ENCODE results near the gene NDUFA6. TPM values are rescaled to one million over a fixed set of nuclear protein-coding genes. Genes with fewer than 3 reads are reported as not detected.

The NDUFA6 gene
- polyA plus RNA-seq, 2 of the 4 experiments (the other 2 are of a cell fraction), result 79.1 to 99.0 TPM

DNA sequence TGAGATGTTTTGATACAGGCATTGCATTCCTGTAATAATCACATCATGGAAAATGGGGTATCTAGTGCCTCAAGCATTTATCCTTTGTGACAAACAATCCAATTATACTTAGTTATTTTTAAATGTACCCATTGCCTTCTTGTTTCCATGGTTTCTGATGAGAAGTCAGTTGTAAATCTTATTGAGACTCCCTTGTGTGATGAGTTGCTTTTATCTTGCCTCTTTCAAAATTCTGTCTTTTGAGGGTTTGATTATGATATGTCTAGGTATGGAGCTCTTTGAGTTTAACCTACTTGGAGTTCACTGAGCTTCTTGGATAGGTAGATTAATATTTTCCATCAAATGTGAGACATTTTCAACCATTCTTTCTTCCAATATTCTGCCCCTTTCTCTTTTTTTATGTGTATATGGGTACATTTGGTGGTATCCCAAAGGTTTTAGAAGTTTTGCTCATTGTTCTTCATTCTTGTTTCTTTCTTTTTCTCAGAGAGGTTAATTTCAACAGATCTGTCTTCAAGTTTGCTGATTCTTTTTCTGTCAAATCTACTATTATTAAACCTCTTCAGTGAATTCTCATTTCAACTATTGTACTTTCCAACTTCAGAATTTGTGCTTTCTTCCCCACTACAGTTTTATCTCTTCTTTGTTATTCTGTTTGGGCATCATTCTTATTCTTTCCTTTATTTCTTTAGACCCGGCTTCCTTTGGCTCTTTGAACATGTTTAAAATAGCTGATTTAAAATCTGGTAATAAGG, 33.6 kb downstream of the NDUFA6 start:
- no peak for TF ChIP-seq ZNF302 (CRISPR knock-in tag; IDR thresholded peaks at IDR 0.05)
- TF ChIP-seq KDM1A (IDR thresholded peaks at IDR 0.05; ENCODE audit: low read depth), result no peak
- TF ChIP-seq CBX2 (IDR thresholded peaks at IDR 0.05; ENCODE audit: borderline replicate concordance, low read depth), result no peak
- no peak for TF ChIP-seq HOXA7 (CRISPR knock-in tag; IDR thresholded peaks at IDR 0.05)
- TF ChIP-seq, protein P1, sequence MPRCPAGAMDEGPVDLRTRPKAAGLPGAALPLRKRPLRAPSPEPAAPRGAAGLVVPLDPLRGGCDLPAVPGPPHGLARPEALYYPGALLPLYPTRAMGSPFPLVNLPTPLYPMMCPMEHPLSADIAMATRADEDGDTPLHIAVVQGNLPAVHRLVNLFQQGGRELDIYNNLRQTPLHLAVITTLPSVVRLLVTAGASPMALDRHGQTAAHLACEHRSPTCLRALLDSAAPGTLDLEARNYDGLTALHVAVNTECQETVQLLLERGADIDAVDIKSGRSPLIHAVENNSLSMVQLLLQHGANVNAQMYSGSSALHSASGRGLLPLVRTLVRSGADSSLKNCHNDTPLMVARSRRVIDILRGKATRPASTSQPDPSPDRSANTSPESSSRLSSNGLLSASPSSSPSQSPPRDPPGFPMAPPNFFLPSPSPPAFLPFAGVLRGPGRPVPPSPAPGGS (IDR thresholded peaks at IDR 0.05), result no peak
- no peak for TF ChIP-seq KDM5A (IDR thresholded peaks at IDR 0.05)
- no peaks in the 10 kb centered on the region for H3K4me1 ChIP-seq
- no peak overlapping the region for H3K4me2 ChIP-seq
- no peak overlapping the region for H3K27ac ChIP-seq
- POLR2A ChIA-PET, result no interaction called here
- FAIRE-seq (no peak), DNase-seq (ENCODE audit: low read depth in 1 of 2, low spot score in 1 of 2) (no peak), ATAC-seq (no peak)
- CTCF ChIA-PET, result no interaction called here
- 100% methylated on average over 1 of the region's 1 CpG for WGBS (ENCODE audit: missing lambda C conversion rate)
- H3K9me3 ChIP-seq, result peaks cover 18% of the 10 kb centered on the region; the same call in 1 of the 3 replicates
- H3K4me3 ChIP-seq, result no peak overlapping the region

DNA sequence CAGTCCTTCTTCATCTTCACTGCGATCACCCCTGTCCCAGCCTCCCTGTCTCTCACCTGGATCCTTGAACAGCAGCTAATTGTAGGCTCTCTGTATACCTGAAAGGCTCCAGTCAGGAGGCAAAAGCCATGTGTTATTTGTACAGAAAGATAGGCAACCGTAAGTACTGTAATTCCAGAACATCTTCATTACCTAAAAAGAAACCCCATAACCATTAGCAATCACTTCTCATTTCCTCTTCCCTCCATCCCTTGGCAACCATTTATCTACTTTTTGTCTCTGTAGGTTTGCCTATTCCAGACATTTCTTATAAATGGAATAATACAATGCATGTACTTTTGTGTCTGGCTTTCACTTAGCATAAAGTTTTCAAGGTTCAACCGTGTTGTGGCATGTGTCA, 37.8 kb downstream of the NDUFA6 start:
- CTCF ChIA-PET, result no interaction called here
- DNase-seq (ENCODE audit: low read depth in 1 of 2, low spot score in 1 of 2) (no peak), ATAC-seq (no peak), FAIRE-seq (no peak)
- no peak overlapping the region for H3K4me3 ChIP-seq
- TF ChIP-seq ZC3H11A (IDR thresholded peaks at IDR 0.05), result no peak
- TF ChIP-seq ESRRA (IDR thresholded peaks at IDR 0.05; ENCODE audit: borderline replicate concordance, low read length), result no peak
- TF ChIP-seq, protein P2, sequence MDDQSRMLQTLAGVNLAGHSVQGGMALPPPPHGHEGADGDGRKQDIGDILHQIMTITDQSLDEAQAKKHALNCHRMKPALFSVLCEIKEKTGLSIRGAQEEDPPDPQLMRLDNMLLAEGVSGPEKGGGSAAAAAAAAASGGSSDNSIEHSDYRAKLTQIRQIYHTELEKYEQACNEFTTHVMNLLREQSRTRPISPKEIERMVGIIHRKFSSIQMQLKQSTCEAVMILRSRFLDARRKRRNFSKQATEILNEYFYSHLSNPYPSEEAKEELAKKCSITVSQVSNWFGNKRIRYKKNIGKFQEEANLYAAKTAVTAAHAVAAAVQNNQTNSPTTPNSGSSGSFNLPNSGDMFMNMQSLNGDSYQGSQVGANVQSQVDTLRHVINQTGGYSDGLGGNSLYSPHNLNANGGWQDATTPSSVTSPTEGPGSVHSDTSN (IDR thresholded peaks at IDR 0.05), result no peak
- TF ChIP-seq, protein P3, sequence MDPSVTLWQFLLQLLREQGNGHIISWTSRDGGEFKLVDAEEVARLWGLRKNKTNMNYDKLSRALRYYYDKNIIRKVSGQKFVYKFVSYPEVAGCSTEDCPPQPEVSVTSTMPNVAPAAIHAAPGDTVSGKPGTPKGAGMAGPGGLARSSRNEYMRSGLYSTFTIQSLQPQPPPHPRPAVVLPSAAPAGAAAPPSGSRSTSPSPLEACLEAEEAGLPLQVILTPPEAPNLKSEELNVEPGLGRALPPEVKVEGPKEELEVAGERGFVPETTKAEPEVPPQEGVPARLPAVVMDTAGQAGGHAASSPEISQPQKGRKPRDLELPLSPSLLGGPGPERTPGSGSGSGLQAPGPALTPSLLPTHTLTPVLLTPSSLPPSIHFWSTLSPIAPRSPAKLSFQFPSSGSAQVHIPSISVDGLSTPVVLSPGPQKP (IDR thresholded peaks at IDR 0.05; ENCODE audit: low read depth, low read length), result no peak
- no peak for TF ChIP-seq HDAC2 (IDR thresholded peaks at IDR 0.05)
- H3K9me3 ChIP-seq, result peaks cover 13% of the 10 kb centered on the region; the same call in 1 of the 3 replicates
- POLR2A ChIA-PET, result no interaction called here
- H3K4me1 ChIP-seq, result no peaks in the 10 kb centered on the region
- no peak overlapping the region for H3K4me2 ChIP-seq
- H3K27ac ChIP-seq, result no peak overlapping the region
- 82% methylated on average over 3 of the region's 3 CpGs for WGBS (ENCODE audit: missing lambda C conversion rate)

DNA sequence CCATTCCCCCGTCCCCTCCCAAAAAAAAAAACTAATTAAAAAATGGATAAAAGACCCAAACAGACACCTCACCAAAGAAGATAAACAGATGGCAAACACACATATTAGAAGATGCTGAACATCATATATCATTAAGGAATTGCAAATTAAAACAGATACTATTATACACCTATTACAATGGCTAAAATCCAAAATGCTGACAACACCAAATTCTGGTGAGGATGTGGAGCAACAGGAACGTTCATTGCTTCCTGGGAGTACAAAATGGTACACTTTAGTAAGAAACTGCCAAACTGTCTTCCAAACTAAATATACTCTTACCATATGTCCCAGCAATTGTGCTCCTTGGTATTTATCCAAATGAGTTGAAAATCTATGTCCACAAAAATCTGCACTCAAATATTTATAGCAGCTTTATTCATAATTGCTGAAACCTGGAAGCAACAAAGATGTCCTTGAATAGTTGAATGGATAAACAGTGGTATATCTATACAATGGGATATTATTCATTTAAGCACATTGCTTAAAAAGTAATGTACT, 39.9 kb downstream of the NDUFA6 start:
- ChIA-PET CTCF (no interaction called here), POLR2A (no interaction called here)
- Histone ChIP-seq H3K9me3 (no peaks in the 10 kb centered on the region), H3K4me3 (no peak overlapping the region), H3K4me2 (no peak overlapping the region), H3K27ac (no peak overlapping the region), H3K4me1 (no peaks in the 10 kb centered on the region)
- peak; percentile 42 for TF ChIP-seq MAFK (IDR thresholded peaks at IDR 0.05; ENCODE audit: partially characterized antibody)
- TF ChIP-seq POLR2AphosphoS2 (conservative IDR thresholded peaks at IDR 0.05; ENCODE audit: low read length), result no peak
- no peak for ATAC-seq
- WGBS (ENCODE audit: missing lambda C conversion rate), result 69% methylated on average over 2 of the region's 2 CpGs
- DNase-seq (ENCODE audit: low read depth in 1 of 2, low spot score in 1 of 2), result no peak
- FAIRE-seq, result no peak

DNA sequence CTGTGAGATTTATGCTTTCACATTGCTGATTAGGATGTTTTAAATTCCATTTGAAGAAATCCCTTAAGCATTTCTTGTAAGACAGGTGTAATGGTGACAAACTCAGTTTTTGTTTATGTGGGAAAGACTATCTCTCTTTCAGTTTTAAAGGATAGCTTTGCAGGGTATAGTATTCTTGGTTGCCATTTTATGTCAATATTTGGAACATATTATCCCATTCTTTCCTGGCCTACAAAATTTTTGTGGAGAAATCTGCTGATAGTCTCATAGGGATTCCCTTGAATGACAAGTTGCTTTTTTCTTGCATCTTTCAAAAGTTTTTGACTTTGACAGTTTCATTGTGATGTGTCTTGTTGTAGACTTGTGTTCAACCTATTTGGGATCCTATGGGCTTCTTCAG, 48.8 kb downstream of the NDUFA6 start:
- FAIRE-seq (no peak), ATAC-seq (no peak), DNase-seq (ENCODE audit: low read depth in 1 of 2, low spot score in 1 of 2) (no peak)
- Histone ChIP-seq H3K4me3 (no peak overlapping the region), H3K27ac (no peak overlapping the region), H3K4me1 (no peaks in the 10 kb centered on the region), H3K4me2 (no peak overlapping the region), H3K9me3 (peaks cover 6% of the 10 kb centered on the region; the same call in 2 of the 3 replicates)
- ChIA-PET POLR2A (no interaction called here), CTCF (interaction anchor here (1.0 kb wide), 2 partner anchors 9 to 432 kb away, joined by 3 read pairs; no protein-coding TSS in a partner anchor)
- TF ChIP-seq HOXB13 (CRISPR knock-in tag; IDR thresholded peaks at IDR 0.05; ENCODE audit: low read depth) (no peak), HEYL (CRISPR knock-in tag; IDR thresholded peaks at IDR 0.05) (no peak), POLR2AphosphoS2 (conservative IDR thresholded peaks at IDR 0.05; ENCODE audit: low read length) (no peak), HOXB5 (CRISPR knock-in tag; IDR thresholded peaks at IDR 0.05) (no peak), RARB (CRISPR knock-in tag; IDR thresholded peaks at IDR 0.05) (no peak), EHMT2 (IDR thresholded peaks at IDR 0.05; ENCODE audit: low read depth) (no peak)
- TF ChIP-seq, protein P4, sequence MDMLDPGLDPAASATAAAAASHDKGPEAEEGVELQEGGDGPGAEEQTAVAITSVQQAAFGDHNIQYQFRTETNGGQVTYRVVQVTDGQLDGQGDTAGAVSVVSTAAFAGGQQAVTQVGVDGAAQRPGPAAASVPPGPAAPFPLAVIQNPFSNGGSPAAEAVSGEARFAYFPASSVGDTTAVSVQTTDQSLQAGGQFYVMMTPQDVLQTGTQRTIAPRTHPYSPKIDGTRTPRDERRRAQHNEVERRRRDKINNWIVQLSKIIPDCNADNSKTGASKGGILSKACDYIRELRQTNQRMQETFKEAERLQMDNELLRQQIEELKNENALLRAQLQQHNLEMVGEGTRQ (IDR thresholded peaks at IDR 0.05), result no peak
- TF ChIP-seq, protein P2 (IDR thresholded peaks at IDR 0.05), result no peak
- TF ChIP-seq, protein P1 (IDR thresholded peaks at IDR 0.05), result no peak
- TF ChIP-seq, protein P3 (IDR thresholded peaks at IDR 0.05; ENCODE audit: low read depth, low read length), result no peak
- TF ChIP-seq, protein P5, sequence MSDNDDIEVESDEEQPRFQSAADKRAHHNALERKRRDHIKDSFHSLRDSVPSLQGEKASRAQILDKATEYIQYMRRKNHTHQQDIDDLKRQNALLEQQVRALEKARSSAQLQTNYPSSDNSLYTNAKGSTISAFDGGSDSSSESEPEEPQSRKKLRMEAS (IDR thresholded peaks at IDR 0.05), result no peak

Measured in A549 (cell line).